ENCODE data around the gene LARGE1.

- no peak for TF ChIP-seq CTCF (IDR thresholded peaks at IDR 0.05)
- no peak for TF ChIP-seq POLR2A (IDR thresholded peaks at IDR 0.05)
Measured at GRCh38 chr22:33659448-33659847, 260.8 kb downstream of the LARGE1 start.

All from Peyer's patch (tissue), 4 donors.